Type B pancreatic cell (in vitro differentiated cells): ENCODE data around the gene CRIP1. TPM values are rescaled to one million over a fixed set of nuclear protein-coding genes. Genes with fewer than 3 reads are reported as not detected.

Source experiments
- DNase-seq: peaks from one replicate; pipeline ENCODE4 v3.0.0; 2021; ENCODE audit warnings: mixed read lengths; ENCODE audit not compliant: unreplicated experiment; ENCODE audit errors: extremely low spot score
- H3K27ac Mint-ChIP-seq: 2 replicates; pipeline ENCODE4 v1.8.0; 2021; ENCODE audit warnings: mild to moderate bottlenecking, mixed read lengths
- H3K27me3 Mint-ChIP-seq: 2 replicates; pipeline ENCODE4 v1.8.0; 2021; ENCODE audit warnings: mixed read lengths
- H3K36me3 Mint-ChIP-seq: 2 replicates; pipeline ENCODE4 v1.8.0; 2021; ENCODE audit warnings: mixed read lengths
- H3K4me1 Mint-ChIP-seq: one replicate; pipeline ENCODE4 v1.8.0; 2021; ENCODE audit warnings: mixed read lengths; ENCODE audit not compliant: unreplicated experiment
- H3K4me3 Mint-ChIP-seq: 2 replicates; pipeline ENCODE4 v1.8.0; 2021; ENCODE audit warnings: mild to moderate bottlenecking, mixed read lengths
- H3K9me3 Mint-ChIP-seq: 2 replicates; pipeline ENCODE4 v1.8.0; 2021; ENCODE audit warnings: mixed read lengths
- total RNA-seq: library from RNA; stranded (reverse); gene quantifications from 2 replicates; pipeline ENCODE4 v1.2.1, GENCODE V29; 2021; ENCODE audit warnings: low replicate concordance
- TF ChIP-seq, protein P1 (sequence below): fragments of 200-600 bp; sonication (generic); conservative IDR thresholded peaks from 2 replicates; pipeline ENCODE4 v1.5.0; 2021; ENCODE audit warnings: antibody characterized with exemption, mild to moderate bottlenecking

The CRIP1 gene
- total RNA-seq, 1 donor from 2014 or later: 15.4 TPM

DNA sequence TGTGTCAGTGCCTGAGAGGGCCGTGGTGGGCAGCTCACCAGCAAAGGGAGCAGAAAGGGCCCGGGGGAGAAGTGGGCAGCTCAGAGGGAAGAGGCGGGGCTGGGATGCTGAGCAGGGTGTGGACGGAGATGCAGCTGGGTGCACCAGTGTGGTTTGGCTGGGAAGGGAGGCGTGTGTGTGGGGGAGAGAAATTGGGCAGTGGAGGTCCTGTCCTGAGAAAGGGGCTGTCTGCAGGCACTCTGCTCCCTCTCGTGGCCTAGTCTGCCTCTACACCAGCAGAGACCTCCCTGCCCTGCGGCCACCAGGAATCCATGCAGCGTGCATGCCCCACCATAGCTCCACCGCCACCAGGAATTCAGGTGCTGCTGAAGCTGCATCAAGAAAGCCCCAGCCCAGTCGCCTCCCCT is 46.1 kb downstream of the CRIP1 start:
- TF ChIP-seq, protein P1, sequence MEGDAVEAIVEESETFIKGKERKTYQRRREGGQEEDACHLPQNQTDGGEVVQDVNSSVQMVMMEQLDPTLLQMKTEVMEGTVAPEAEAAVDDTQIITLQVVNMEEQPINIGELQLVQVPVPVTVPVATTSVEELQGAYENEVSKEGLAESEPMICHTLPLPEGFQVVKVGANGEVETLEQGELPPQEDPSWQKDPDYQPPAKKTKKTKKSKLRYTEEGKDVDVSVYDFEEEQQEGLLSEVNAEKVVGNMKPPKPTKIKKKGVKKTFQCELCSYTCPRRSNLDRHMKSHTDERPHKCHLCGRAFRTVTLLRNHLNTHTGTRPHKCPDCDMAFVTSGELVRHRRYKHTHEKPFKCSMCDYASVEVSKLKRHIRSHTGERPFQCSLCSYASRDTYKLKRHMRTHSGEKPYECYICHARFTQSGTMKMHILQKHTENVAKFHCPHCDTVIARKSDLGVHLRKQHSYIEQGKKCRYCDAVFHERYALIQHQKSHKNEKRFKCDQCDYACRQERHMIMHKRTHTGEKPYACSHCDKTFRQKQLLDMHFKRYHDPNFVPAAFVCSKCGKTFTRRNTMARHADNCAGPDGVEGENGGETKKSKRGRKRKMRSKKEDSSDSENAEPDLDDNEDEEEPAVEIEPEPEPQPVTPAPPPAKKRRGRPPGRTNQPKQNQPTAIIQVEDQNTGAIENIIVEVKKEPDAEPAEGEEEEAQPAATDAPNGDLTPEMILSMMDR: peak; percentile 61
- Mint-ChIP-seq H3K9me3 (no peaks in the 10 kb centered on the region), H3K4me3 (no peak overlapping the region), H3K4me1 (no peaks in the 10 kb centered on the region), H3K27ac (no peak overlapping the region), H3K36me3 (no peaks in the 10 kb centered on the region), H3K27me3 (peaks cover 11% of the 10 kb centered on the region)
- DNase-seq: no peak

DNA sequence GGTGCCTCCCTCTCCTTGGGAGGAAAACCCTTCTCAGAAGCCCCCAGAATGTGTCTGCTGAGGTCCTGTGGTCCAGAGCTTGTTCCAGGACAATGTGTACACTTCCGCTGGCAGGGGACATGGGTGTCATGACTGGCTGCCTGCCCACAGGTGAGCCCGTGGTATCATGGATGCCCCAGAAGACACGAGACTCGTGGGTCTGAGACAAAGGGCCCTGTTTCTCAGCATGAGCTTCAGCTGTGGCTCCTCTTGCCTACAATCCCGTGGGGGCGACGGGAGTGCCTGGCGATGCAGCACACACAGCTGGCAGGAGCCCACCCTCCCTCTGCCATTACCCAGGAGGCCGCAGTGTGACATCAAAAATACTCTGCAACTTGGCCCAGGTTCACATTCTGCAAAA is 46.7 kb downstream of the CRIP1 start:
- no peak for DNase-seq
- Mint-ChIP-seq H3K27ac (no peak overlapping the region), H3K27me3 (peaks cover 11% of the 10 kb centered on the region), H3K9me3 (no peaks in the 10 kb centered on the region), H3K4me3 (no peak overlapping the region), H3K4me1 (no peaks in the 10 kb centered on the region), H3K36me3 (no peaks in the 10 kb centered on the region)
- TF ChIP-seq, protein P1: no peak

DNA sequence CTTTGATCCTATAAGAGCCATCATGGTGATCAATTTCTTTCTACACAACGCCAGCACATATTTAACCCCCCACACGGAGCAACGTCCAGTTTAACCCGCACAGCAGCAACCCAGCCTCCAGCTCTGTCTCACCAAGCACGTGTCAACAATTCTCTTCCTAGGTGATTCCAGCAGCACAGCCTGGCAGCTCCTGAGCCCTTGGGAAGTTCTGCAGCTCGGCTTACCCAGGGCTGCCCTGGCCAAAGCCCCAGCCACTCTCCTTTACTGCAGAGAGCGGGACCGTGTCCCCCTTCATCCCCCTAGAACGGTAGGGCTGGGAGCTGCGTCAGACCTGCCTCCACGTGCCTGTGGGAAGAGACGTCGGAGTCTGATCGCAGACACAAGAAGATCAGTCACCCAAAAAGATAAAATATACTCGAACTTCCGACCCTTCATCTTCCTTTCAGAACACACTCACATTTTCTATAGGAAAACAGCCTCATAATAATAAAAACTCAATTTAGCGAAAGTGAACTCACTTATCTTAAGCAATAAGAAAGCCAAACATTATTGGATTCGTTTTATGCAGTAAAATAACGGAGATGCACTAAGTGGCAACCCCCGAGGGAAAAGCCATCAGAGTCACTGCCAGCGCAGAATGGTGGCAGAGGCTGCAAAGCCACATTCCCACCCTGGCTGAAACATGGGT is 47.3 kb downstream of the CRIP1 start:
- H3K27me3 Mint-ChIP-seq: peaks cover 11% of the 10 kb centered on the region
- no peaks in the 10 kb centered on the region for H3K4me1 Mint-ChIP-seq
- no peaks in the 10 kb centered on the region for H3K36me3 Mint-ChIP-seq
- no peak overlapping the region for H3K27ac Mint-ChIP-seq
- TF ChIP-seq, protein P1: no peak
- DNase-seq: no peak
- H3K4me3 Mint-ChIP-seq: no peak overlapping the region
- H3K9me3 Mint-ChIP-seq: no peaks in the 10 kb centered on the region

DNA sequence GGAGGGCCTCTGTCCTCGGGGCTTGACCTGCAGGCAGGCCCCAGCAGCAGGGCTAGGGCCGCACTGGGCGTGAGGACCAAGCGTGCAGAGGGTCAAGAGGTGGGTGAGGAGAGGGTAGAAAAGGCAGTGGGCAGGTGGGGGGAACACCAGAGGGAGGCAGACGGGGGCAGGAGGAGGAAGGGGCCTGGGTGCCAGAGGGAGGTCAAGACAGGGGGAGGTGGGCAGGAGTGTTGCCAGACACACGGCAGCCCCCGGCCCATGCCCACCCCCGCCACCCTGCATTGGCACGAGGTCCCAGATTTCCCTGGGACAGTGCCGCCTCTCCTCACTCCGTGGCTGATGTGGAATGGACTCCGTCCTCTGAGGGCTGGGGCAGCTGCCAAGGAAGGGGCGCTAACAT is 47.9 kb downstream of the CRIP1 start:
- no peak for DNase-seq
- Mint-ChIP-seq H3K27ac (no peak overlapping the region), H3K36me3 (no peaks in the 10 kb centered on the region), H3K4me3 (no peak overlapping the region), H3K4me1 (no peaks in the 10 kb centered on the region), H3K9me3 (no peaks in the 10 kb centered on the region), H3K27me3 (peaks cover 11% of the 10 kb centered on the region)
- TF ChIP-seq, protein P1: no peak

DNA sequence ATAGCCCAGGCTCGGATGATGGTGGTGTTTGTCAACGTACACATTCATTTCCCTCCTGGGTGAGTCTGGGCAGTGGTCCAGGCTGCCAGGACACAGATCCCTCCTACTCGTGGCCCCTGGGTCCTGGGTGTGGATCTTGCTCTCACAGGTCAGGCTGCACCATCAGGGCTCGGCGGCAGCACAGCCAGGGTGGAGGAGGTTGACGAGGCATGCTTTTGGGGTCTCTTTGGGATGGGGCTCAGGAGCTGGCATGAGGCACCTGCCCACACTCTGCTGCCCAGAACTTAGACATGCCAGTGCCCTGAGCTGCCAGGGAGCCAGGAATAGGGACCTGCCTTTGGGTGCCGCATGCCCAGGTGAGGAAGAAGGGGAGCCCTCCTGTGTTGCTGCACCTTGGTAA is 49.4 kb downstream of the CRIP1 start:
- Mint-ChIP-seq H3K9me3 (no peaks in the 10 kb centered on the region), H3K27ac (no peak overlapping the region), H3K4me3 (no peak overlapping the region), H3K36me3 (no peaks in the 10 kb centered on the region), H3K4me1 (no peaks in the 10 kb centered on the region), H3K27me3 (peaks cover 11% of the 10 kb centered on the region)
- TF ChIP-seq, protein P1: no peak
- DNase-seq: no peak
